ENCODE measurements around the gene CELF4.

The CELF4 gene

DNA sequence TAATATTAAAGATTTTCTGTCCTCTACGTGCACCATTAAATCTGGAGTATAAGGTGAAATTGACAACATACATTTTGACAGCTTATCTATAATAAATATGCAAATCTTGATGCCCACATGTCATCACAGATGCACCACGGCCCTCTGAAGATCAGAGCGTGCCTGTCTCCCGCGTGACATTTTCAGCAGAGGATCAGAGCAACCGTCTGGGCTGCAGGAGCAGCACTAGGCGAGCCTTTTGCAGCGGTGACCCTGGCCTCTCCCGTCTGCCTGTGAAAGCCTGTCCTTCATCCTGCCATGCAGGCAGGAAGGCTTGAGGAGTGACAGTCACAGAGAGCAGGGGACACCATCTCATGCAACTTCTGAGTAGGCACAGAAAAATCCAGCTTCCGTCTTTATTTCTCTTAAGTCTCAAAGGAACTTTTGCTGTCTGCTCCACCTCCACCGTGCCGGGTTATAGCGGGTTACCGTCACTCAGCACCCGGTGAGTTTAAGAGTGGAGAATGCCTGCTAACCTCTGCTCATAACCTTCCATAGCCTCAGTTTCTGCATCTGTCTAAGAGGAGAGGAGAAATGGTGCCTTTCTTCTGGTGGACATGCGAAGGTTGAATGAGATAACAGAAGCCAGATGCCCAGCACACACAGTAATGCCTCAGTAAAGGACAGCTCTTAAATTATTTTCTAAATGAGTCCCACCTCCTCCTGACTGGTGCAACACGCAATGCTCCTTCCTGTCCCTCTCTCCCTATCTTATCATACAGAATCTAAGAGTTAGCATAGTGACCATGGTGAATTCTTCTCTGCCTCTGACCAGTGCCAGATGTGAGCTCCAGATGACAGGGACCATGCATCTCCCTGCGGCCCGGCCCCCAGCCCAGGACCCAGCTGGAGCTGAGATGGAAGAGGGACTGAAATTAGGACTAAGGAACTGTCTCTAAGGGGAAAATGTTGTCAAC lies 43.8 kb downstream of the CELF4 start:
- no peak for DNase-seq

DNA sequence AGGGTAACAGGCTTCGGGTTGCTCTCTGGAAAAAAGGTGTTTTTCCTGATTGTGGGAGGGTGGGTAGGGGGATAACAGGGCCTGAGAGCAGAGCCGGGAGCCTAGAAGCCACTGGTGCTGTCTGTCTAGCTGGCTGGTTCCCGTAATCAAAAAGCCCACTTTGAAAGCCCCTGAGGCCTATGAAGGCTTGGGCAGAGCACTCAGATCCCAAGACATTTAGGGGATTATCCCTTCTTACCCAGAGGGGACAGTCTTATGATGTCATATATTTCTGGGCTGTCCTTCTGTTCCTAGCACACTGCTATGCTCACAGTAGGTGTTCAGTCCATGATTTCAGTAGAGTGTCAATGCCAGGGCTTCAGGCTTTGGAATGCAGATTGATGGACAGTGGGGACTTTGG lies 45.1 kb downstream of the CELF4 start:
- no peak for DNase-seq

DNA sequence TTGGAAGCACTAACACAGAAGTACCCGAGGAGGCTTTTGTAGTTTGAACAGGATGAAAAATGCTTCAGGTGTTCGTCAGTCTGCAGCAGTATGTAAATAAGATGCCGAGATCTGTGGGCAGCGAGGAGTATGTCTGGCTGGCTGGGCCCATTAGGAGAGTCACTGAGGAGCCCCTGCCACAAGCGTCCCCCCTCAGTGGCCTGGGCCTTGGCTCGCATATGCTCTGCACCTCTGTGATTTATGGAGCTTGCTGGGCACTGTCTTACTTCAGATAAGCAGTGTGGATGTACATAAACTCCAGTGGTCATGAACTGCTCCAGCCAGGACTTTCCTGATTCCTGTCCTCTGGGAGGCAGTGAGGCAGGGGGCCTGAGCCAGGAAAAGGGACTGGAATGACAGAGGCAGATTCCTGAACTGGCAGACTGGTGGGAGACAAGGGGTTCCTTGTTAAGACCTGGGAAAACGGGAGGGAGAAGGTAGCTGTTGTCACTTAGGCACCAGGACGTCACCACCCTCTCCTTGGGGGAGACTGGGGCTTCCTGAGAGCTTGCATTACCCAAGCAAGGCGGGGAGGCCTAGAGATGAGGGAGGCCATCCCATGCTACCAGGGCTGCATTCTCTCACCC lies 46.0 kb downstream of the CELF4 start:
- DNase-seq = no peak

DNA sequence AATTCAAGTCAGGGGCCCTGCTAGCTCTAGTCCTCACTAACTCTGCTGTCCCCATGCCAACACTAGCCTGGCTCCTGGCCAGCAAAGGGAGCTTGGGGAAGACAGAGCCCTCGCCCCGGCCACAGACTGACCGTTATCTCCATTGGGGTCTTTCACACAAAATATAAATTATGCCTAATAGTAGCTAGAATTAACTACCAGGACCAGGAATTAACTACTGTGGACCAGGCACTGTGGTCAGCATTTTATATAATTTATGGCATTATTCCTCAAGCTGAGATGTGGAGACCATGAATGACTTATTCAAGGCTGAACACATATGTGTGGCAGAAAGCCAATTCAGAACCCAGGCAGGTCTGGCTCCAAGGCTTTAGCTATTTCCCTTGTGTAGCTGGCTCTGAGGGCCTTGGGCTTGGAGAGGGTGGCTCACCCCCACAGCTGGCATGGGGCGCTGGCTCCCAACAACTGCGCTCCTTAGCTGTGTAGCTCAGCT lies 49.2 kb downstream of the CELF4 start:
- peak; percentile 41 for DNase-seq

DNA sequence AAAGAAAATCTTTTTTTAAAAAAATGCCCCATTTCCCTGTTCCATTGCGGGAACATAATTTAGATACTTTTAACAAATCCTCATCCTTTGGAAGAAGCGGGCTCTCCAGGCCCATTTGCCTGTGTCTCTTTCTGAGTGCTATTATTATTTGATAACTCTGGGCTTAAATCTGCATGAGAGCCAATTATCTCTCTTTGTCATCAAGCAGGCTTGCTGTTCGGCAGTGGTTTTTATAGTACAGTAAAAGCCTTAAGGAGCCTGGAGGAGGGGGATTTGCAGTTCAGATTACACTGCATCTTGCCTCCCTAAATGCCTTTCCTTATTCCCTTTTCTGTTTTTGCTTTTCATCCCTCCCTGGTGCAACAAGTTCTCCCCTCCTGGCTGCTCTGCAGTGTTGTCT lies 50.6 kb downstream of the CELF4 start:
- no peak for DNase-seq

DNA sequence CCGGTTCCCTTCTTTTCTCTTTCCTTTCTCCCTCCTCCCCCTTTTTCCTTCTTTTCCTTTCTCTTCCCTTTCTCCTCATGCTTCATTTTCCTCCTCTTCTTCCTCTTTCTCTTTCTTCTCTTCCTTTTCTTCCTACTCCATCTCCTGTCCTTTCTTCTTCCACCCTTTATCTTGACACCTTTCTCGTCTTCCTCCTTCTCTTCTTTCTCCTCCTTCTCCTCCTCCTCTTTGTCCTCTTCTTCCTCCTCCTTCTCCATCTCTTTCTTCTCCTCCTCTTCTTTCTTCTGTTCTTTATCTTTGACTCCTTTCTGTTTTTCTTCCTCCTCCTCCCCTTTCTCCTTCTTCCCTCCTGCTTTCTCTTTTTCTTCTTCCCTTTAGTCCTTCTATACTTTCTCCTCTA lies 53.2 kb downstream of the CELF4 start:
- no peak for DNase-seq

DNA sequence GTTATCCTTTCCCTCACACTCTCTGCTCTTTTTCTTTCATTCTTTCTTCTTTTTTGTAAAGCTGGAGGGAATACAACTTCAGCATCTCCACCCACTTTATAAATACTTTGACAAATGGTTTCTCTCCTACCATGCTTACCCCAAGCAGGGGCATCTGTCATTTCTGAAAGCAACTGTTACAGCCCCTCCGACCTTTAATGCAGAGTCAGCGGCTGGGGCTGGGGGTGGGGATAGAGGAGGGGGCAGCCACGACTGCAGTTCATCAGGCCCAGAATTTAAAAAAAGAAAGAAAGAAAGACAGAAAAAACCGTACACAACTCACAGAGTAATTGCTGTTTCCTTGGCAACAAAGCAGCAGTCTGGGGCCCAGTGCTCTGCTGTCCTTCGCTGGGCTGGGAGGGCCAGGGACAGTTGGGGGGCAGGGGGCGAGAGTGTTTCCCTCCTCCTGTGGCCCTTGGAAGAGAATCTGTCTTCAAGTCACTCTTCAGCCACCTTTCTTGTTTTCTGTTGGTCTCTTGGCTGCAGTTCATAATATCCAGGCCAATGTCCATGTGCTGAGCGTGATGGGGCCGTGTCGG lies 53.8 kb downstream of the CELF4 start:
- DNase-seq = no peak

DNA sequence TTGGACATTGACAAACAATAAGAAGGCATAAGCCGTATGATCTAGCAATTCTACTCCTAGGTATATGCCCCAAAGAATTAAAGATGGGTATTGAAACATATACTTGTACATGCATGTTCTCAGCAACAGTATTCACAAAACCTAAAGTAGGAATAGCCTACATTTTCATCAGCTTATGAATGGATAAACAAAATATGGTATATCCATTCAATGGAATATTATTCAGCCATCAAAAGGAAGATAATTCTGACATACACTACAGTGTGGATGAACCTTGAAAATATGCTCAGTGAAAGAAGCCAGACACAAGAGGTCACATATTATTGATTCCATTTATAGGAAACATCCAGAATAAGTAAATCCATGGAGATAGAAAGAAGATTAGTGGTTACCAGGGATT lies 56.0 kb downstream of the CELF4 start:
- DNase-seq = no peak

DNA sequence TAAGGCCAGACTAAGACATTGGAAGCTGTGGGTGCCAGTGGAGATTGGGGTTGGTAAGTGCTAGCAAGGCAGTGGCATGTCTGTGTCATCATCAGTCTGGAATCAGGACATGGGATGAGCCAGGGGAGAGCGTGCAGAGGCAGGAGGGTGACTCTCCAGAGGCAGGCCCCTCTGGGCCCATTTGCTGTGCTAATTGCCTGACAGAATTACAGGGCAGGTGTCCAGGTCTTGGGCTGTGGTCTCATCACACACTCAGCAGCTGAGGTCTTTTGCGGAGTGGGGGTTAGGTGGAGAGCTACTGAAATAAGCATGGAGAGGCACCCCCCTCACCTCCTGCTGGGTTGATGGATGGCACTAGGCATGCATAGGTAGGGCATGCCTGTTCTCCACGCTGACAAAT lies 57.4 kb downstream of the CELF4 start:
- no peak for DNase-seq

DNA sequence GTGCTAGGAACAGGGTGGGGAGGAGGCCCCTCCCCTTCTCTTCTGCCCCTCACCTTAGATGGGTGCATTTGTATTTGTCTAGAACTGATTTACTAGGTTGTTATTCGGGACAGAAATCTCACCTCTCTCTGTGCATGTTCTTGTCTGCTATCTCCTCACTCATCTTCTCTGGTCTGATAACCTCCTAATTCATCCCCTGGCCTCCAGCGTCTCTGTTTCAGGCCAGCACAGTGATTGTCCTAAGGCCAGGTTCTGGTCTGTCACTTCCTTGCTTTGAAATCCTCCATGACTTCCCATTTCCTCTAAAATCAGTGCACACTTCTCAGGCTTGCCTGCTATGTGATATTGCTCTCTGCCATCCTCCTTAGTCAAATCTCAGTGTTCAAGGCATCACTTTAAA lies 58.4 kb downstream of the CELF4 start:
- no peak for DNase-seq

DNA sequence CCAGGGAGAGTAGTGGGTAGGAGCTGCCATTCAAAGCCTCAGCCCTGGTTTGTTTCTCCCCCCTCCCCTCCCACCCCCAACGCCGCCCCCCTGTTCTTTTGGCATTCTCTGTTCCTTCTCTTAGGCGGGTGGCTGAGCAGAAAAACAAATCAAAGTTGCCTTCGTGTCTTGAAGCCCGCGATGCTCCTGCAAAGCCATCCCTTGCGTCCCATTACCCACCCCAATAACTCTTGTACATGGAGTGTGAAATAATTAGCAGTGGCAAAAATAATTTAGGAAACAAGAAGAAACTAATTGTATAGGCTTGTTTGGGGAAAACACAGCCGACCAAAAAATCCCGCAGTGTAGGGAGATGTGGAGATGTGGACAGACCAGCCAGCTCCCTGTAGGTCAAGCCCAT lies 59.6 kb downstream of the CELF4 start:
- DNase-seq = no peak

DNA sequence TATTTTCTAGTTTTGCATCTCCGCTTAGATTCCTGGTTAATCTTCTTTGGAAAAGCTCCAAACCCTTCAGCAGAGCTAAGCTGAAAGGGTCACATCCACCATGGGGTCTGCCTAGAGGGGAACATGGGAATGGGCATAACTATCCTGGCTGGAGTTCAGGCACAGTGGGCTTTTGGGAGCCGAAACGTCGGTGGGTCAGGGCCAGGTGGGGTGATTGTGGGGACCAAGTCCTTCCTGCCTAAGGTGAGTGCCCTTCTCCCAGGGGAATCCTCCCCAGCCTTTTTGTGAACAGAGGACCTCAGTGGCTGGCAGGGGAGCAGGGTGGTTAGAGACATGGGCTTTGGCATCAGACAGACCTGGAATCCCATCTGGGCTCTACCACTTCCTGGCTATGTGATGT lies 60.3 kb downstream of the CELF4 start:
- no peak for DNase-seq

DNA sequence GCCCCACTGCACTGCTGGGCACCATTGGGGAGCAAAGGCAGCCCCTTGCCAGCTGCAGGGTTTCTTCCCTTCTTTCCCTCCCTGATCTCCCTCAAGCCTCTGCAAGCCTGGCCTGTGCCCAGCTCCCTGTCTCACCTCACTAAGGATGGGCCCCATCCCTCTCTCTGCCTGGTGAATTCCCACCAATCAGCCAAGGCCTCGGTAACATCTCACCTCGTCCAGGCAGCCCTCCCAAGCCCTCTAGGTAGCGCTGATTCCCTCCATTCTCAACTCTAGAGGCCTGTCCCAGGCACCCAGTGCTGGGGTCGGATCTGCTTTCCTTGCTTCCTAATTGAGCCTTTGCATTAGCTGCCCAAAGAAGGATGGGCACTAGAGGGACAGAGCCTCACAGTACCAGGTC lies 63.0 kb downstream of the CELF4 start:
- DNase-seq = no peak

DNA sequence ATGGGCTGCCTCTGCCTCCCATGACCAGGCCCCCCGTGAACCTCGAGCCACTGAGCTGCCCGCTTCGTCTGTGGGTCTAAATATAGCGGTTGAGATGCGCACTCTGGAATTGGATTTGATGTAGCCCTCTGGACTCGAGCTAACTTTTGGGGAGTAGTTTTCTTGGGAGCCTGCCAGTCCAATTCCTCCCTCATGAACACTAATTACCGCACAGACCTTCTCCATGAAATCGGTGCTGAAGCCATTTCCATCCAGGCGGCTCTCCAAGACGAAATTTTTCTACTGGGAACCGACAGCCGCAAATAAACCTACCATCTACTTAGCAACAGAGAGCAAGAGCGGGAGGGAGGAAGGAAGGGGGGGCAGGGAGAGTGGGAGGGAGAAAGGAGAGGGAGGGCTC lies 63.6 kb downstream of the CELF4 start:
- peak; percentile 81 for DNase-seq

DNA sequence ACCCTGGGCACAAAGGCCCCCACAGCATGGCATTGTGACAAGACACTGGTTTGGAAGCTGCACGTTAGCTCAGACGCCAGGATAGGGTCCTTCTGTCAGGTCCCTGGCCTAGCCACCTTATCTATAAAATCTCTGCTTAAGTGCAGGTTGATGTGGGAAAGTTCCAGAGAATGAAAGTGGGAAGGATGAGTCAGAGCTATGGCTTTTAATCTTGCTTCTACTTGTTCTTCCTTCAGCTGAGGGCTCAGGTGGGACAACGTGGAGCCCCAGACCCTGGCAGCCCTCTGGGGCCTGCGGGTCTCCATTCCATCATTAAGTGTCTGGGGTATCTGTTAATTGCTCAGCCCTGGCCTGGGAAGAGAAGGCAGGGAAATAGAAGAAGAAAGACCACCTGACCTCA lies 64.5 kb downstream of the CELF4 start:
- DNase-seq = no peak

DNA sequence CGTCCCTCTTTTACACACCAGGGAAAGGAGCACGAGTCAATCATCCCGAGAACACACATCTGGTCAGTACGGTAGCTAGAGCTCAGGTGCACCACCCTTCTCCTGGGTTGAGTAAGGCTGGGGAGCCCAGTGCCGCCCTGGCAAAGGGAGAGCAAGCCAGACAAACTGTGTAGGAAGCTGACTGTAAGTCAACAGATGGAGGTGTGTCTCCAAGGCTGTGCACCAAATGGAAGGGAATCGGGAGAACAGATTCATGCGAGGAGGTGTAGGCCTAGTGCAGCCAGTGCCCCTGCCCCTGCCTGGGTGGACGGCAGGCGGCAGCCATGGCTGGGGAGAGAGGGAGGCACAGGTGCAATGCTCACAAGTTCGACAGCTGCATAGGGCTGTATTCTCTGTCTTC lies 65.7 kb downstream of the CELF4 start:
- no peak for DNase-seq

DNA sequence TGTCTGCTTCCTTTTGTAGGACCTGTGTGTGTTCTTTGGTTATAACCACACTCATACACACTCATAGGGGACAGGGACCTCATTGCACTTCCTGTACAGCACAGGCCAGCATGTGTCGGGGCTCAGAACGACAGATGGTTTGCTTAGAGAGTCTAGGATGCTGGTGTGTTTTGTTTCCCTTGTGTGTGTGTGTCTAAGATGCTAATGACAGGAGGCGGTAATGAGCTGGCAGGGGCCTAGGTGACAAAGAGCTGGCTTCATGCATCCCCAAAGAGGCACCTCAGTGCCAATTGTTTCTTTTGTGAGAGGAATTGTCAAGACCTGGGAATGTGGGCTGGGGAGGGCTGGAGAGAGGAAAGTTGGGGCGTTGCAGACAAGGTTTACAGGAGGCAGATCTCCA lies 66.6 kb downstream of the CELF4 start:
- no peak for DNase-seq

DNA sequence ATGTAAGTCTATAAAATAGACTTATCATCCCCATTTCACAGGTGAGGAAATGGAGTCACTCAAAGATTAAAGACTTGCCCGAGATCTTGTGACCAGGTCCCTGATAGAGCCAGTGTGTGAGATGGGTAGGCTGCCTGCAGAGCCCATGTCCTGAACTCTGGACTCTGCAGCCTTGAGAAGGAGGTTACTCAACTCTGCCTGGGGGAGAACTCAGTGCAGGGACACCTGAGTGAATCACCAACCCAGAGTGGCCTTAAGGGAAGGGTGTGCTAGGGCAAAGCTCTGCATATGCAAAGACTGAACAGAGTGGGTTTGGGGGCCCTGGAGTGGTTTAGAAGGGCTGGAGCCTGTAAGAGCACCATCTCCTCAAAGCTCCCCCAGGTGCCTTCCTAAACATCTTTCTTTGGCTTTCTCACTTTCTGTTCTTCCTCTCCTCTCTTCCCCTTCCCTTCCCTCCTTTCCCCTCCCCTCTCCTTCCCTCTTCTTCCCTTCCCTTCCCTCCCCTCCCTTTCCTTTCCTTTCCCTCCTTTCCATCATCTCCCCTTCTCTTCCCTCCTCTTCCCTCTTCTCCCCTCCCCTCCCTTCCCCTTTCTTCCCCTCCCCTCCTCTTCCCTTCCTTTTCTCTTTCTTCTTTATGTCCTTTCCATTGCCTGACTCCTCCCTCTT lies 67.6 kb downstream of the CELF4 start:
- no peak for DNase-seq

DNA sequence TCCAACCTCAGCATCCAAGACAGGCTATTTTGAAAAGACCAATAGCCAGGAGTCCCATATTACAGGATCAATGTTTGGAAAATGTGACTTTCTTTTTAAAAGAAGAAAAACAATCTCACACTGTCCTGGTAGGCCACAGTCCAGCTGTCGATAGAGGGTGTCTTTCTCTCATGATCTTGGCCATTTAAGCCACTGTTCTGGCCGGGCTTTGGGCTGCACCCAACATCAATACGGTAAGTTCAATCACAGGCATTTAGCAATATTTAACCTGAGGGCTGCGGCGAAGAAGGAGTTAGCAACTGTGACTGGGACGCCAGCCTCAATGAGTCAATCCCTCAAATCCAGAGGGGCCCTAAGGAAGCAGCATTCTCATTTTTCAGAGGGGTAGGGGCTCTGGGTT lies 69.0 kb downstream of the CELF4 start:
- DNase-seq = no peak

DNA sequence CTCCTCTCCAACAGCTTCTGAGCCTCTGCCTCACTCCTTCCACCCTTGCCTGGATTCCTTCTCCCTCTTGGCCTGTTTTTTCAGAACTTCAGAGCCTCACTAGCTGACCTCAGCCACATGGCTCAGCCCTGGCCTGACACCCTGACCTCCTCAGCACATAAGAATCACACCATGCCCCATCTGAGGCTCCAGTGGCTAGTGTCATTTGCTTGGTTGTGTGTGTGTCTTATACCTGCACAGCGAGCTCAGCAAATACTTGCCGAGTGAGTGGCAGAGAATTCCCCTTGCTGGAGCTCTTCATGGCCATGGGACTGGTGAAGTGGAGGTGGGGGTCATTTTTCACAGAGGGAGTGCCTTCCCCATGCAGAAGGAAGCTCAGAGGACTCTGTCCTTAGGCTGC lies 70.2 kb downstream of the CELF4 start:
- no peak for DNase-seq

DNA sequence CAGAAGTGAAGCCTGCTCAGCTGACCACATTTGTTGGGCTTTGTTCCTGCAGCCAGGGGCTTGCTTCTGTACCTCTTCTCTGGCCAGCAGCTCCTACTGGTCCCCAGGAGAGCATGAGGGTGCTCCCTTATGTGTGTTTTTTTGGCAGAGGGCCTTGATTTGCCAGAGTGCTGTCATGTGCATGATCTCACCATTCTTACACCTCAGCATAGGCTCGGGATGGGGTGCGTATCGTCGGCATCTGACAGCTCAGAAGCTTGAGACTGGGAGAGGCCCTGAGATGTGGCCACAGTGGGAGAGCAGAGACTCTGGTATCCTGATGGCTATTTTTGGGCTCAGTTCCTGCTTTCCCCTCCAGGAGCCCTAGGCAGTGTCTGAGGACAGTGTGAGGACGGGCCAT lies 71.2 kb downstream of the CELF4 start:
- no peak for DNase-seq

DNA sequence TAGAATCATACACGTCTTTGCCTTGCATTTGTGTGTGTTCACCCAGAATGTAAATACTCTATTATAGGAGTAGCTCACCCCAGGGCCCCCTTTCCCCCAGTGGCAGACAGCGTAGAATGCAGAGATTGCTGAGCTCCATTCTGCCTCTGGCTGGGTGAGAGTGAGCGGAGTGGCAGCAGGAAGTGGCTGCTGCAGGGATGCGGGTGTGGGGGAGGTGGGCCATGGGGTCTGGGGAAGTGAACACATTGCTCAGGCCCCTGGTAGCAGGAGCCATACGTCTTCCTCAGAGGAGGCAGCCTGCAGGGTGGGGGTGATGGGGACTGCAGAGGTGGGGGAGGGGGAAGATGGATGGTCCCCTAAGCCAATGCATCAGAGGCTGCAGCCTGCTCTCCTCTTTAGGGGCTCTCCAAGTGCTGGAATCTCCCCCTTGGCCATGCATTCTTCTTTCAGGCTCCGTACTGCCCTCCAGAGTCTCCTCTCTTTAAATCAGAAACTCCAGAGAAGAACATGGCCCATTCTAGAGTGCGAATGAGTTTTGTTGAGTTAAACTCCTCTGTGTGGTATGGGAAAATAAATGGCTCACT lies 72.2 kb downstream of the CELF4 start:
- no peak for DNase-seq

DNA sequence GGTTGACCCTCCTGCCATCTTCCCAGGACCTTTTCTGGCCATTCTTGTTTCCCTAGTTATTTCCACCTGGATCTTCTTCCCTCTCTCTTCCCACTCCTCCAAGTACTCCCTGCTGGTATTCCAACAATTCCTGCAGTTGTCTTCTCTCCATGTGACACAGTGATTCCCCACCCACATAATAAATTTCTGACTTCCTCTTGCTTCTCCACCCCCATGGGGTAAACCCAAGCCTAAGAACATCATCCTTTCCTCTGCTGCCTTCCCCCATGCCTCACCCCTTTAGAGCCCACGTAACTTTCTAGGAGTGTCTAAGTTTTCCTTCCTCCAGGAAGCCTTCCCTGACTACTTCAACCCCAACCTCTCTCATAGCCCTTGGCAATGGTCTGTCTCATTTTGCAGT lies 72.6 kb downstream of the CELF4 start:
- no peak for DNase-seq

Measured in right hindlimb (tissue), 1 donor.